IMR-90 (cell line): ENCODE data around the gene GGACT.

Source experiments
- BHLHE40 ChIP-seq: fragments of 150-350 bp; IDR thresholded peaks from 2 replicates; pipeline ENCODE4 v1.6.1; 2016; ENCODE audit warnings: mild to moderate bottlenecking, low read depth, low read length
- CEBPB ChIP-seq: IDR thresholded peaks from 2 replicates; pipeline ENCODE4 v1.6.1; 2012; ENCODE audit warnings: low read depth, low read length, improper control_type of control experiment
- CHD1 ChIP-seq: IDR thresholded peaks from 2 replicates; pipeline ENCODE4 v1.6.1; 2012; ENCODE audit warnings: low read depth, low read length, improper control_type of control experiment
- CTCF ChIP-seq: conservative IDR thresholded peaks from 2 replicates; pipeline ENCODE4 v1.5.1; 2012; ENCODE audit warnings: mild to moderate bottlenecking, low read depth, low read length, improper control_type of control experiment
- MAFK ChIP-seq: IDR thresholded peaks from 2 replicates; pipeline ENCODE4 v1.6.1; 2012; ENCODE audit warnings: low read depth, low read length, improper control_type of control experiment
- POLR2A ChIP-seq: IDR thresholded peaks from 2 replicates; pipeline ENCODE4 v1.6.1; 2012; ENCODE audit warnings: mild to moderate bottlenecking, low read depth, low read length
- RCOR1 ChIP-seq: IDR thresholded peaks from 2 replicates; pipeline ENCODE4 v1.6.1; 2012; ENCODE audit warnings: mild to moderate bottlenecking, low read length, improper control_type of control experiment; ENCODE audit not compliant: insufficient replicate concordance
- SMC3 ChIP-seq: fragments of 150-350 bp; IDR thresholded peaks from 2 replicates; pipeline ENCODE4 v1.6.1; 2016; ENCODE audit warnings: low read depth, mild to moderate bottlenecking, antibody characterized with exemption, low read length, moderate library complexity
- USF2 ChIP-seq: fragments of 150-350 bp; IDR thresholded peaks from 2 replicates; pipeline ENCODE4 v1.6.1; 2017; ENCODE audit warnings: mild to moderate bottlenecking, antibody characterized with exemption, low read length, low read depth

- TF ChIP-seq POLR2A (no peak), CTCF (no peak), BHLHE40 (no peak), RCOR1 (no peak), CHD1 (no peak), CEBPB (no peak), MAFK (no peak), USF2 (no peak), SMC3 (no peak)
Observed at GRCh38 chr13:100627120-100627519, 38.5 kb upstream of the GGACT start.
